Colonic mucosa (tissue), 4 donors: ENCODE data around the gene ABCD3. TPM values are rescaled to one million over a fixed set of nuclear protein-coding genes. Genes with fewer than 3 reads are reported as not detected.

Experiments used
- DNase-seq: peaks from one replicate; pipeline ENCODE4 v3.0.0-alpha.2; 2020
- H3K27ac ChIP-seq: fragments of 200-600 bp; one replicate; pipeline ENCODE4 v1.8.0; 2021
- H3K27me3 ChIP-seq: fragments of 200-600 bp; one replicate; pipeline ENCODE4 v1.8.0; 2021
- H3K36me3 ChIP-seq: fragments of 200-600 bp; one replicate; pipeline ENCODE4 v1.8.0; 2021
- H3K4me1 ChIP-seq: fragments of 200-600 bp; one replicate; pipeline ENCODE4 v1.8.0; 2021; ENCODE audit warnings: mild to moderate bottlenecking
- H3K4me3 ChIP-seq: fragments of 200-600 bp; one replicate; pipeline ENCODE4 v1.8.0; 2021
- H3K9ac ChIP-seq, 2 donors: one replicate each; pipeline ENCODE4 v1.7.0; 2013; ENCODE audit warnings: control low read depth in 2 of 2, low read depth in 2 of 2, low read length in 2 of 2
- H3K9me3 ChIP-seq: fragments of 200-600 bp; one replicate; pipeline ENCODE4 v1.8.0; 2021
- intact Hi-C: fragments of 100-400 bp; cut with DNase I; formaldehyde crosslinking; loops from one replicate; pipeline ENCODE4 v1.14.1; 2022
- total RNA-seq, 2 donors: library from RNA; stranded (reverse); fragmentation: NEBNext Ultra II Directional in 1 of 2; extraction: Animal tissue kit (Norgen Biotek cat#: 25700) in 1 of 2; gene quantifications; one replicate each; pipeline ENCODE4 v1.2.1, GENCODE V29; 2021
- TF ChIP-seq, protein P1 (sequence below): fragments of 200-600 bp; IDR thresholded peaks from one replicate; pipeline ENCODE4 v1.8.0; 2022; ENCODE audit warnings: antibody characterized with exemption, mild to moderate bottlenecking
- donor health status: healthy.
- donor health status: DM: no; HTN: no; CAD: no.
- donor health status: DM: no; HTN: no; CAD: no.

Gene ABCD3
- total RNA-seq, 2 donors from 2014 or later = 99.2 to 100 TPM

- TF ChIP-seq, protein P1, sequence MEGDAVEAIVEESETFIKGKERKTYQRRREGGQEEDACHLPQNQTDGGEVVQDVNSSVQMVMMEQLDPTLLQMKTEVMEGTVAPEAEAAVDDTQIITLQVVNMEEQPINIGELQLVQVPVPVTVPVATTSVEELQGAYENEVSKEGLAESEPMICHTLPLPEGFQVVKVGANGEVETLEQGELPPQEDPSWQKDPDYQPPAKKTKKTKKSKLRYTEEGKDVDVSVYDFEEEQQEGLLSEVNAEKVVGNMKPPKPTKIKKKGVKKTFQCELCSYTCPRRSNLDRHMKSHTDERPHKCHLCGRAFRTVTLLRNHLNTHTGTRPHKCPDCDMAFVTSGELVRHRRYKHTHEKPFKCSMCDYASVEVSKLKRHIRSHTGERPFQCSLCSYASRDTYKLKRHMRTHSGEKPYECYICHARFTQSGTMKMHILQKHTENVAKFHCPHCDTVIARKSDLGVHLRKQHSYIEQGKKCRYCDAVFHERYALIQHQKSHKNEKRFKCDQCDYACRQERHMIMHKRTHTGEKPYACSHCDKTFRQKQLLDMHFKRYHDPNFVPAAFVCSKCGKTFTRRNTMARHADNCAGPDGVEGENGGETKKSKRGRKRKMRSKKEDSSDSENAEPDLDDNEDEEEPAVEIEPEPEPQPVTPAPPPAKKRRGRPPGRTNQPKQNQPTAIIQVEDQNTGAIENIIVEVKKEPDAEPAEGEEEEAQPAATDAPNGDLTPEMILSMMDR = no peak
- Histone ChIP-seq H3K36me3 (no peaks in the 10 kb centered on the region), H3K27me3 (no peaks in the 10 kb centered on the region), H3K4me1 (no peaks in the 10 kb centered on the region), H3K27ac (no peak overlapping the region), H3K9ac (no peak overlapping the region), H3K4me3 (no peak overlapping the region), H3K9me3 (no peaks in the 10 kb centered on the region)
- DNase-seq = no peak
- intact Hi-C loops = no loop called here
Observed at GRCh38 chr1:94471271-94471670, 53.1 kb downstream of the ABCD3 start.

DNA sequence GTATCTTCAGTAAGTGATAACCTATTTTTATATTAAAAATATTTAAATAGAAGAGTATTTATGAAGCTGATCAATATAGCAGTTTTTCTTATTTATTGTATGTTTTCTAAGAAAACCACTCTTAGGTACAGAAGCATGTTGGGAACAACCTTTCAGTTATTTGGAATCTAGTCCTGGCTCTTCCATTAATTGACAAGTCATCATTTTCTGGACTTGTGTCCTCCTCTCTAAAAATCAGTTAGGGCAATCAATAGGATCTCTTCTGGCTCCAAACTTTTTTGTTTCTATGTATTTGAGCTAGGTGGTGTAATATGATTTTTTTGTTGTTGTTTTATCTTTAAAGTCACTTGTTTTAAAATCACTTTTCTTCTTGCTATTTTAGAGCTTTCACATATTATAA is 57.0 kb downstream of the ABCD3 start:
- DNase-seq = no peak
- H3K4me3 ChIP-seq = no peak overlapping the region
- H3K27ac ChIP-seq = no peak overlapping the region
- no peak overlapping the region for H3K9ac ChIP-seq
- TF ChIP-seq, protein P1 = no peak
- H3K4me1 ChIP-seq = no peaks in the 10 kb centered on the region
- no peaks in the 10 kb centered on the region for H3K9me3 ChIP-seq
- H3K36me3 ChIP-seq = no peaks in the 10 kb centered on the region
- intact Hi-C loops = no loop called here
- no peaks in the 10 kb centered on the region for H3K27me3 ChIP-seq

- H3K4me3 ChIP-seq = no peak overlapping the region
- intact Hi-C loops = no loop called here
- H3K36me3 ChIP-seq = no peaks in the 10 kb centered on the region
- H3K4me1 ChIP-seq = no peaks in the 10 kb centered on the region
- H3K27me3 ChIP-seq = no peaks in the 10 kb centered on the region
- TF ChIP-seq, protein P1 = no peak
- DNase-seq = no peak
- H3K9ac ChIP-seq = no peak overlapping the region
- no peak overlapping the region for H3K27ac ChIP-seq
- no peaks in the 10 kb centered on the region for H3K9me3 ChIP-seq
Observed at GRCh38 chr1:94479682-94480081, 61.5 kb downstream of the ABCD3 start.

- Histone ChIP-seq H3K36me3 (no peaks in the 10 kb centered on the region), H3K27ac (no peak overlapping the region), H3K4me1 (no peaks in the 10 kb centered on the region), H3K27me3 (no peaks in the 10 kb centered on the region), H3K9me3 (no peaks in the 10 kb centered on the region), H3K4me3 (no peak overlapping the region), H3K9ac (no peak overlapping the region)
- TF ChIP-seq, protein P1 = peak; percentile 83
- DNase-seq = peak; percentile 45
- intact Hi-C loops = no loop called here
Observed at GRCh38 chr1:94481473-94481933, 63.3 kb downstream of the ABCD3 start.

DNA sequence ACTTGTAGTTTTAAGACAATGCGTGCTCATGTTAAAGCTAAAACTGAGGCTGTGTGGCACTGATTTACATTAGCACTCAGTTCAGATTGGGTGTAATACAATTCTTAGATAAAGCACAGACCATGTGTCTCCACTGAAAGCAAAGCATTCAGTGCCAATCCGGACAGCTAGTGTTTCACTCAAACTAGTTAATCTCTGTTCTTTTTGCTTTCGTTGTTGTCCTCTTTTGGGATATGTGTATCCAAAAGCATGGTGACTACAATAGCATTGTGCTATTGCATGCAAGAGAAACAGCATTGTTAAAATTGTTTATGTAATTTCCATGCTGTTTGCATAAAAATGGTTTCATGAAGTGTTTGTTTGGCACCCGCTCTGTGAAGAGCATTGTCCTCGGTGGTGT is 68.8 kb downstream of the ABCD3 start:
- H3K9me3 ChIP-seq = no peaks in the 10 kb centered on the region
- no peaks in the 10 kb centered on the region for H3K27me3 ChIP-seq
- TF ChIP-seq, protein P1 = no peak
- intact Hi-C loops = no loop called here
- no peak overlapping the region for H3K27ac ChIP-seq
- no peak overlapping the region for H3K4me3 ChIP-seq
- H3K4me1 ChIP-seq = no peaks in the 10 kb centered on the region
- no peak overlapping the region for H3K9ac ChIP-seq
- DNase-seq = no peak
- H3K36me3 ChIP-seq = no peaks in the 10 kb centered on the region

GRCh38 chr1:94490556-94490955 is 72.4 kb downstream of the ABCD3 start:
- TF ChIP-seq, protein P1 = no peak
- H3K36me3 ChIP-seq = no peaks in the 10 kb centered on the region

More at GRCh38 chr1:94490556-94490955, 72.4 kb downstream of the ABCD3 start:
- Histone ChIP-seq H3K27ac (no peak overlapping the region), H3K9ac (no peak overlapping the region), H3K4me1 (no peaks in the 10 kb centered on the region), H3K27me3 (no peaks in the 10 kb centered on the region), H3K9me3 (no peaks in the 10 kb centered on the region), H3K4me3 (no peak overlapping the region)
- intact Hi-C loops = no loop called here
- DNase-seq = no peak
